HepG2 (cell line): ENCODE measurements around the gene SLC2A5. TPM values are rescaled to one million over a fixed set of nuclear protein-coding genes. Genes with fewer than 3 reads are reported as not detected.
A peak's percentile ranks its signal among the peaks of the same experiment; 100 is the strongest.

Experiments used
- ETV6 ChIP-seq: sonication (generic); formaldehyde crosslinking; conservative IDR thresholded peaks from 2 replicates; pipeline ENCODE4 v1.4.0; 2020; ENCODE audit warnings: missing genetic modification reagents
- GZF1 ChIP-seq: sonication (generic); formaldehyde crosslinking; IDR thresholded peaks from 2 replicates; pipeline ENCODE4 v1.5.1; 2020; ENCODE audit warnings: mild to moderate bottlenecking, missing genetic modification reagents
- JUND ChIP-seq: sonication (generic); formaldehyde crosslinking; IDR thresholded peaks from 2 replicates; pipeline ENCODE4 v1.8.0; 2022; ENCODE audit warnings: mild to moderate bottlenecking, missing genetic modification reagents
- NFIC ChIP-seq: IDR thresholded peaks from 2 replicates; pipeline ENCODE4 v1.6.1; 2012; ENCODE audit warnings: mild to moderate bottlenecking, low read length, inconsistent platforms
- RAD21 ChIP-seq: fragments of 450-650 bp; formaldehyde crosslinking; IDR thresholded peaks from 2 replicates; pipeline ENCODE4 v1.5.0; 2020; ENCODE audit warnings: mild to moderate bottlenecking
- SCMH1 ChIP-seq: sonication (generic); formaldehyde crosslinking; IDR thresholded peaks from 2 replicates; pipeline ENCODE4 v1.9.0; 2021; ENCODE audit warnings: missing genetic modification reagents, mild to moderate bottlenecking, borderline replicate concordance
- SP1 ChIP-seq, 2 experiments: fragments of 450-650 bp in 1 of 2; sonication (generic) in 1 of 2; formaldehyde crosslinking in 1 of 2; IDR thresholded peaks; 2 replicates each; pipeline versions ENCODE4 v1.4.0 to v1.6.1; 2016 to 2020; ENCODE audit warnings: missing genetic modification reagents in 1 of 2
- TARDBP ChIP-seq: sonication (generic); formaldehyde crosslinking; IDR thresholded peaks from 2 replicates; pipeline ENCODE4 v1.8.0; 2022; ENCODE audit warnings: mild to moderate bottlenecking, missing genetic modification reagents
- TBP ChIP-seq: sonication (generic); formaldehyde crosslinking; IDR thresholded peaks from 2 replicates; pipeline ENCODE4 v1.5.0; 2020; ENCODE audit warnings: missing genetic modification reagents
- TEAD2 ChIP-seq: sonication (generic); formaldehyde crosslinking; IDR thresholded peaks from 2 replicates; pipeline ENCODE4 v1.9.0; 2021; ENCODE audit warnings: missing genetic modification reagents
- TEAD3 ChIP-seq: optimal IDR thresholded peaks from 2 replicates; pipeline ENCODE3; 2016; ENCODE audit warnings: borderline replicate concordance
- ZFP62 ChIP-seq: sonication (generic); formaldehyde crosslinking; IDR thresholded peaks from 2 replicates; pipeline ENCODE4 v1.4.0; 2020; ENCODE audit warnings: missing genetic modification reagents
- ZNF251 ChIP-seq: sonication (generic); formaldehyde crosslinking; IDR thresholded peaks from 2 replicates; pipeline ENCODE4 v1.9.0; 2021; ENCODE audit warnings: mild to moderate bottlenecking, missing genetic modification reagents
- ZNF337 ChIP-seq: sonication (generic); formaldehyde crosslinking; IDR thresholded peaks from 2 replicates; pipeline ENCODE4 v1.5.1; 2020; ENCODE audit warnings: missing genetic modification reagents, low read depth, mild to moderate bottlenecking, borderline replicate concordance
- ZNF572 ChIP-seq: sonication (generic); formaldehyde crosslinking; IDR thresholded peaks from 2 replicates; pipeline ENCODE4 v1.5.1; 2020; ENCODE audit warnings: mild to moderate bottlenecking, missing genetic modification reagents
- ZSCAN25 ChIP-seq: sonication (generic); formaldehyde crosslinking; IDR thresholded peaks from 2 replicates; pipeline ENCODE4 v1.8.0; 2022; ENCODE audit warnings: mild to moderate bottlenecking, missing genetic modification reagents
- polyA plus RNA-seq, 8 experiments: library from polyadenylated mRNA; depleted of rRNA in 3 of 8; stranded (reverse) in 7 of 8; unstranded in 1 of 8; fragments of >200 nt; fragmentation: Illumina TruSeq in 4 of 8; extraction: Trizol in 4 of 8; gene quantifications; 2 replicates each; pipeline versions ENCODE4 v1.2.1 to v1.2.3, GENCODE V29; 2011 to 2016; ENCODE audit warnings: low read depth in 4 of 8, missing spikeins in 1 of 8, mixed read lengths in 1 of 8; ENCODE audit not compliant: insufficient read depth in 1 of 8
- total RNA-seq, 5 experiments: library from RNA; depleted of rRNA; stranded (reverse); fragments of >200 nt; fragmentation: Illumina TruSeq; extraction: Trizol; gene quantifications; 2 replicates each; pipeline ENCODE4 v1.2.3, GENCODE V29; 2016; ENCODE audit warnings: low read depth in 1 of 5
- TF ChIP-seq, protein P1 (sequence below): sonication (generic); formaldehyde crosslinking; IDR thresholded peaks from 2 replicates; pipeline ENCODE4 v1.4.0; 2020; ENCODE audit warnings: missing genetic modification reagents
- TF ChIP-seq, protein P2 (sequence below), 2 experiments: sonication (generic) in 1 of 2; formaldehyde crosslinking in 1 of 2; IDR thresholded peaks; 2 replicates each; pipeline versions ENCODE4 v1.4.0 to v1.6.1; 2018 to 2020; ENCODE audit warnings: missing genetic modification reagents in 2 of 2, borderline replicate concordance in 1 of 2, low read depth in 1 of 2, mild to moderate bottlenecking in 1 of 2, missing biosample characterization in 1 of 2
- TF ChIP-seq, protein P3 (sequence below): sonication (generic); formaldehyde crosslinking; IDR thresholded peaks from 2 replicates; pipeline ENCODE4 v1.4.0; 2020; ENCODE audit warnings: missing genetic modification reagents

The SLC2A5 gene
- total and polyA plus RNA-seq, 2 of the 13 experiments (the other 11 are each of a cell fraction or from before 2014, with no cell fraction given) = 0.04 to 0.54 TPM

DNA sequence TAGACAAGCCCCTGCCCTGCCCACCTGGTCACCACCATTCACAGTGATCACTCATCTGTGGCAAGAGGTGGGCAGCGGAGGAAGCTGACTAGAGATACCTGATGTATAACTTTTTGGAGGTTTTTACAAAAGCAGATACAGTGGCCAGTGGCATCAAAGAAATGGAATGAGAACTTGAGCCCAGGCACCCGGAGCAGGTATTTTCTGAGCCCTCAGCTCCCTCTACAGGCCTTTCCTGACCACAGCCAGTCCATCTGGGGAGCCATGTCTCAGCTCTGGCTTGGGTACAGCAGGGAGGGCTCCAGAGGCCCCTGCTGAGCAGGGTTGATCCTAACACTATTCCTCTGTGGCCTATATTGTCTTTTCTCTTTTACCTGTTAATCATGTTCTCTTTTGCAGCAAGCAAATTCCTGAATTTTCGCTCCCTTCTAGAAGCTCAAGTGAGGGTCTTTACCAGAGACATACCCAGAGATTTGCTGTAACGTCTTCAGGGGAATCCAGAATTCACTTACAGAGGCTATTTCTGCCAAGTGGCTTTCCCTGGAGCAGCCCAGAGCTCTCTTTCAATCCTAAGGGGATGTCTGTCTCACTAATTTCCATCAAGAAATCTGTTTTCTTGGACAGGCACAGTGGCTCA is 32.2 kb upstream of the SLC2A5 start (continued):
- no peak for TF ChIP-seq ETV6 (CRISPR knock-in tag)
- no peak for TF ChIP-seq NFIC
- TF ChIP-seq TARDBP (CRISPR knock-in tag) = 0 out of 2 replicates have a peak, but pooled peaks have one; percentile 3
- peak; percentile 70 for TF ChIP-seq RAD21
- TF ChIP-seq, protein P1, sequence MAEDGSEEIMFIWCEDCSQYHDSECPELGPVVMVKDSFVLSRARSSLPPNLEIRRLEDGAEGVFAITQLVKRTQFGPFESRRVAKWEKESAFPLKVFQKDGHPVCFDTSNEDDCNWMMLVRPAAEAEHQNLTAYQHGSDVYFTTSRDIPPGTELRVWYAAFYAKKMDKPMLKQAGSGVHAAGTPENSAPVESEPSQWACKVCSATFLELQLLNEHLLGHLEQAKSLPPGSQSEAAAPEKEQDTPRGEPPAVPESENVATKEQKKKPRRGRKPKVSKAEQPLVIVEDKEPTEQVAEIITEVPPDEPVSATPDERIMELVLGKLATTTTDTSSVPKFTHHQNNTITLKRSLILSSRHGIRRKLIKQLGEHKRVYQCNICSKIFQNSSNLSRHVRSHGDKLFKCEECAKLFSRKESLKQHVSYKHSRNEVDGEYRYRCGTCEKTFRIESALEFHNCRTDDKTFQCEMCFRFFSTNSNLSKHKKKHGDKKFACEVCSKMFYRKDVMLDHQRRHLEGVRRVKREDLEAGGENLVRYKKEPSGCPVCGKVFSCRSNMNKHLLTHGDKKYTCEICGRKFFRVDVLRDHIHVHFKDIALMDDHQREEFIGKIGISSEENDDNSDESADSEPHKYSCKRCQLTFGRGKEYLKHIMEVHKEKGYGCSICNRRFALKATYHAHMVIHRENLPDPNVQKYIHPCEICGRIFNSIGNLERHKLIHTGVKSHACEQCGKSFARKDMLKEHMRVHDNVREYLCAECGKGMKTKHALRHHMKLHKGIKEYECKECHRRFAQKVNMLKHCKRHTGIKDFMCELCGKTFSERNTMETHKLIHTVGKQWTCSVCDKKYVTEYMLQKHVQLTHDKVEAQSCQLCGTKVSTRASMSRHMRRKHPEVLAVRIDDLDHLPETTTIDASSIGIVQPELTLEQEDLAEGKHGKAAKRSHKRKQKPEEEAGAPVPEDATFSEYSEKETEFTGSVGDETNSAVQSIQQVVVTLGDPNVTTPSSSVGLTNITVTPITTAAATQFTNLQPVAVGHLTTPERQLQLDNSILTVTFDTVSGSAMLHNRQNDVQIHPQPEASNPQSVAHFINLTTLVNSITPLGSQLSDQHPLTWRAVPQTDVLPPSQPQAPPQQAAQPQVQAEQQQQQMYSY (CRISPR knock-in tag) = peak; percentile 71
- no peak for TF ChIP-seq GZF1 (CRISPR knock-in tag)
- TF ChIP-seq ZFP62 (CRISPR knock-in tag) = no peak
- TF ChIP-seq ZNF251 = no peak
- no peak for TF ChIP-seq ZNF572 (CRISPR knock-in tag)
- no peak for TF ChIP-seq TBP (CRISPR knock-in tag)
- TF ChIP-seq, protein P2, sequence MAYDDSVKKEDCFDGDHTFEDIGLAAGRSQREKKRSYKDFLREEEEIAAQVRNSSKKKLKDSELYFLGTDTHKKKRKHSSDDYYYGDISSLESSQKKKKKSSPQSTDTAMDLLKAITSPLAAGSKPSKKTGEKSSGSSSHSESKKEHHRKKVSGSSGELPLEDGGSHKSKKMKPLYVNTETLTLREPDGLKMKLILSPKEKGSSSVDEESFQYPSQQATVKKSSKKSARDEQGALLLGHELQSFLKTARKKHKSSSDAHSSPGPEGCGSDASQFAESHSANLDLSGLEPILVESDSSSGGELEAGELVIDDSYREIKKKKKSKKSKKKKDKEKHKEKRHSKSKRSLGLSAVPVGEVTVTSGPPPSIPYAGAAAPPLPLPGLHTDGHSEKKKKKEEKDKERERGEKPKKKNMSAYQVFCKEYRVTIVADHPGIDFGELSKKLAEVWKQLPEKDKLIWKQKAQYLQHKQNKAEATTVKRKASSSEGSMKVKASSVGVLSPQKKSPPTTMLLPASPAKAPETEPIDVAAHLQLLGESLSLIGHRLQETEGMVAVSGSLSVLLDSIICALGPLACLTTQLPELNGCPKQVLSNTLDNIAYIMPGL (CRISPR knock-in tag; IDR thresholded peaks at IDR 0.05; ENCODE audit: borderline replicate concordance in 1 of 2, low read depth in 1 of 2) = peak in 1 of 2 experiments; percentile 41; a peak in 1 of 4 replicates
- no peak for TF ChIP-seq JUND (CRISPR knock-in tag)
- no peak for TF ChIP-seq SCMH1 (CRISPR knock-in tag)
- TF ChIP-seq SP1 (IDR thresholded peaks at IDR 0.05) = no peak
- TF ChIP-seq SP1 (CRISPR knock-in tag; IDR thresholded peaks at IDR 0.05) = no peak
- TF ChIP-seq, protein P3, sequence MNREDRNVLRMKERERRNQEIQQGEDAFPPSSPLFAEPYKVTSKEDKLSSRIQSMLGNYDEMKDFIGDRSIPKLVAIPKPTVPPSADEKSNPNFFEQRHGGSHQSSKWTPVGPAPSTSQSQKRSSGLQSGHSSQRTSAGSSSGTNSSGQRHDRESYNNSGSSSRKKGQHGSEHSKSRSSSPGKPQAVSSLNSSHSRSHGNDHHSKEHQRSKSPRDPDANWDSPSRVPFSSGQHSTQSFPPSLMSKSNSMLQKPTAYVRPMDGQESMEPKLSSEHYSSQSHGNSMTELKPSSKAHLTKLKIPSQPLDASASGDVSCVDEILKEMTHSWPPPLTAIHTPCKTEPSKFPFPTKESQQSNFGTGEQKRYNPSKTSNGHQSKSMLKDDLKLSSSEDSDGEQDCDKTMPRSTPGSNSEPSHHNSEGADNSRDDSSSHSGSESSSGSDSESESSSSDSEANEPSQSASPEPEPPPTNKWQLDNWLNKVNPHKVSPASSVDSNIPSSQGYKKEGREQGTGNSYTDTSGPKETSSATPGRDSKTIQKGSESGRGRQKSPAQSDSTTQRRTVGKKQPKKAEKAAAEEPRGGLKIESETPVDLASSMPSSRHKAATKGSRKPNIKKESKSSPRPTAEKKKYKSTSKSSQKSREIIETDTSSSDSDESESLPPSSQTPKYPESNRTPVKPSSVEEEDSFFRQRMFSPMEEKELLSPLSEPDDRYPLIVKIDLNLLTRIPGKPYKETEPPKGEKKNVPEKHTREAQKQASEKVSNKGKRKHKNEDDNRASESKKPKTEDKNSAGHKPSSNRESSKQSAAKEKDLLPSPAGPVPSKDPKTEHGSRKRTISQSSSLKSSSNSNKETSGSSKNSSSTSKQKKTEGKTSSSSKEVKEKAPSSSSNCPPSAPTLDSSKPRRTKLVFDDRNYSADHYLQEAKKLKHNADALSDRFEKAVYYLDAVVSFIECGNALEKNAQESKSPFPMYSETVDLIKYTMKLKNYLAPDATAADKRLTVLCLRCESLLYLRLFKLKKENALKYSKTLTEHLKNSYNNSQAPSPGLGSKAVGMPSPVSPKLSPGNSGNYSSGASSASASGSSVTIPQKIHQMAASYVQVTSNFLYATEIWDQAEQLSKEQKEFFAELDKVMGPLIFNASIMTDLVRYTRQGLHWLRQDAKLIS (CRISPR knock-in tag) = no peak
- no peak for TF ChIP-seq TEAD2
- TF ChIP-seq ZSCAN25 = no peak
- TF ChIP-seq ZNF337 (CRISPR knock-in tag) = no peak
- peak; percentile 34 for TF ChIP-seq TEAD3
